Measurements from ENCODE around the gene PACRG.

DNA sequence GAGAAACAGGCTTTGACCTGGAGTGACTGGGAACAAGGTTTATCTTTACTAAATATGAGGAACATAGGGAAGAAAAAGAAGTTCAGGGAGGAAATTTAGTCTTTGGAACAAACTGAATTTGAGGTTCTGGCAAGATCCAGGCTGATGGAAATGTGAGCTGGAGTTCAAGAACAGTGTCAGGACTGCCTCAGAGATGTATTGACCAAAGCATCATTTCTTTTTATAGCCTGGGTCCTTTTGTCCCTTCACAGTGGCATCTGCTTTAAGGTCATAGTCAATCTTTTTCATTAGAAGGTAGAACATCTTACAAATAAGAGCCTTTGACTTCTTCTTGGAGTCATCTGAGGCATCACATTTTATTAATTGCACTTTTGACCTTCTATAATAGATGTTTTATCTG, 360.2 kb downstream of the PACRG start:
- TF ChIP-seq SIN3A (conservative IDR thresholded peaks at IDR 0.05 in 1 of 2, IDR thresholded peaks at IDR 0.05 in 1 of 2; ENCODE audit: low read depth in 1 of 2, low read length in 2 of 2): no peak
- TF ChIP-seq, protein P1, sequence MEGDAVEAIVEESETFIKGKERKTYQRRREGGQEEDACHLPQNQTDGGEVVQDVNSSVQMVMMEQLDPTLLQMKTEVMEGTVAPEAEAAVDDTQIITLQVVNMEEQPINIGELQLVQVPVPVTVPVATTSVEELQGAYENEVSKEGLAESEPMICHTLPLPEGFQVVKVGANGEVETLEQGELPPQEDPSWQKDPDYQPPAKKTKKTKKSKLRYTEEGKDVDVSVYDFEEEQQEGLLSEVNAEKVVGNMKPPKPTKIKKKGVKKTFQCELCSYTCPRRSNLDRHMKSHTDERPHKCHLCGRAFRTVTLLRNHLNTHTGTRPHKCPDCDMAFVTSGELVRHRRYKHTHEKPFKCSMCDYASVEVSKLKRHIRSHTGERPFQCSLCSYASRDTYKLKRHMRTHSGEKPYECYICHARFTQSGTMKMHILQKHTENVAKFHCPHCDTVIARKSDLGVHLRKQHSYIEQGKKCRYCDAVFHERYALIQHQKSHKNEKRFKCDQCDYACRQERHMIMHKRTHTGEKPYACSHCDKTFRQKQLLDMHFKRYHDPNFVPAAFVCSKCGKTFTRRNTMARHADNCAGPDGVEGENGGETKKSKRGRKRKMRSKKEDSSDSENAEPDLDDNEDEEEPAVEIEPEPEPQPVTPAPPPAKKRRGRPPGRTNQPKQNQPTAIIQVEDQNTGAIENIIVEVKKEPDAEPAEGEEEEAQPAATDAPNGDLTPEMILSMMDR (IDR thresholded peaks at IDR 0.05; ENCODE audit: control extremely low read depth in 1 of 3, insufficient read depth in 1 of 3, low read depth in 1 of 3, low read length in 3 of 3): no peak
- TF ChIP-seq, protein P2, sequence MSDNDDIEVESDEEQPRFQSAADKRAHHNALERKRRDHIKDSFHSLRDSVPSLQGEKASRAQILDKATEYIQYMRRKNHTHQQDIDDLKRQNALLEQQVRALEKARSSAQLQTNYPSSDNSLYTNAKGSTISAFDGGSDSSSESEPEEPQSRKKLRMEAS (IDR thresholded peaks at IDR 0.05): no peak
- TF ChIP-seq, protein P3, sequence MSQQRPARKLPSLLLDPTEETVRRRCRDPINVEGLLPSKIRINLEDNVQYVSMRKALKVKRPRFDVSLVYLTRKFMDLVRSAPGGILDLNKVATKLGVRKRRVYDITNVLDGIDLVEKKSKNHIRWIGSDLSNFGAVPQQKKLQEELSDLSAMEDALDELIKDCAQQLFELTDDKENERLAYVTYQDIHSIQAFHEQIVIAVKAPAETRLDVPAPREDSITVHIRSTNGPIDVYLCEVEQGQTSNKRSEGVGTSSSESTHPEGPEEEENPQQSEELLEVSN (IDR thresholded peaks at IDR 0.05): no peak
- TF ChIP-seq POU5F1 (IDR thresholded peaks at IDR 0.05; ENCODE audit: low read depth, low read length): no peak
- no peak for TF ChIP-seq SP1 (IDR thresholded peaks at IDR 0.05; ENCODE audit: low read depth, low read length)
- TF ChIP-seq CEBPB (IDR thresholded peaks at IDR 0.05; ENCODE audit: low read depth, low read length): no peak
- no peak for TF ChIP-seq NRF1 (IDR thresholded peaks at IDR 0.05; ENCODE audit: low read depth, low read length)
- TF ChIP-seq, protein P4, sequence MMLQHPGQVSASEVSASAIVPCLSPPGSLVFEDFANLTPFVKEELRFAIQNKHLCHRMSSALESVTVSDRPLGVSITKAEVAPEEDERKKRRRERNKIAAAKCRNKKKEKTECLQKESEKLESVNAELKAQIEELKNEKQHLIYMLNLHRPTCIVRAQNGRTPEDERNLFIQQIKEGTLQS (IDR thresholded peaks at IDR 0.05; ENCODE audit: insufficient read depth, low read depth, low read length): no peak
- TF ChIP-seq FOSL1 (IDR thresholded peaks at IDR 0.05; ENCODE audit: insufficient read depth, low read depth, low read length): no peak
- TF ChIP-seq JUND (IDR thresholded peaks at IDR 0.05; ENCODE audit: low read length): no peak
- no peak for TF ChIP-seq HDAC6 (IDR thresholded peaks at IDR 0.05; ENCODE audit: low read depth, low read length)
